Gastrocnemius medialis (tissue), 4 donors: ENCODE results near the gene SLC43A3.

Experiments
- CTCF ChIP-seq, 5 experiments: fragments of 450-650 bp in 3 of 5; fragments of 200-600 bp in 2 of 5; sonication (generic) in 2 of 5; IDR thresholded peaks in 4 of 5; conservative IDR thresholded peaks in 1 of 5; 1 replicate in 4 of 5; 2 replicates in 1 of 5; pipeline ENCODE4 v1.5.1; 2016 to 2019; ENCODE audit warnings: antibody characterized with exemption in 5 of 5, mild to moderate bottlenecking in 3 of 5, moderate library complexity in 3 of 5
- POLR2A ChIP-seq, 2 donors: fragments of 450-650 bp; IDR thresholded peaks; one replicate each; pipeline ENCODE4 v1.6.1; 2017; ENCODE audit warnings: antibody characterized with exemption in 2 of 2, mild to moderate bottlenecking in 2 of 2, moderate library complexity in 2 of 2

- no peak for TF ChIP-seq POLR2A (IDR thresholded peaks at IDR 0.05)
- TF ChIP-seq CTCF (IDR thresholded peaks at IDR 0.05 in 4 of 5, conservative IDR thresholded peaks at IDR 0.05 in 1 of 5), result no peak
Measured at GRCh38 chr11:57414612-57415212, 12.2 kb downstream of the SLC43A3 start.
